Measurements from ENCODE around the gene SHROOM2.
"Not testable (repeated sequence)": the region's sequence is repeated elsewhere in the genome, so short reads cannot be mapped to it uniquely, and the experiment has no call there.

SHROOM2 gene

DNA sequence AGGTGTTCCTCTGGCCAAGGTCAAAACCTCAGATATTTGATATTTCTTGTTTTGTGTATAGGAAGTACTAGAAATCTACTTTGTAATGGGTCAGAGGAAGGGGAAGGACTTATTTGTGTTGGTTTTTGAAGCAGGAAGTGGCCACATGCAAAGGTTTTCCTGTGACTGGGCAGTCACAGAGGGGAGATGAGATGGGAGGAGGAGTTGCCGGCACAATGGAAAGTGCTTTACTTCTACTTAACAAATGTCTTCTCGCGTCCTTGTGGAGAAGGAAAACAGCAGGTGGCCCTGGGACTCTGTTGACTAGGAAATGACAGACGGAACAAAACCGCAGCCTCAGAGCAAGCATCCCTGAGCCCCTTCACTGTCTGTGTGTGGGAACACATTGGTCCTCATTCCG, 46.6 kb downstream of the SHROOM2 start:
- no peak for DNase-seq

GRCh38 chrX:9835585-9836210, 49.5 kb downstream of the SHROOM2 start:
- no peak for DNase-seq

GRCh38 chrX:9842541-9842940, 56.3 kb downstream of the SHROOM2 start:
- DNase-seq: no peak

GRCh38 chrX:9844936-9845577, 58.8 kb downstream of the SHROOM2 start:
- DNase-seq: no peak

DNA sequence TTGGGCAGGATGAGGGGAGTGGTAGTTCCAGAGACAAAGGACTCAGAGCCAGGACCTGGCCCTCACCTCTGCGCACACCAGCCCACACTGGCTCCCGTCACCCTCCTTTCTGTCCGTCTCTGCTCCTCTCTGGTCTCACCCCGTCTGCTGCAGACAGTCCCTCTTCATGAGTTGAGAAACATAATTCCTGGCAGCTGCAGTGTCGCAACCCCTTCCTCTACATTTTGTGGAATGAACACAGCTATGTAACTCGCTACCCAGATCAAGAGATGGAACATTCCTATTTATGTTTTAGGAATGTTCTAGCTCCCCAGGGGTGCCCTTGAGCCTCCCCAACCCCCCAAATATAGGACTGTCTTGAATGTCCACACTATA, 59.3 kb downstream of the SHROOM2 start:
- DNase-seq: no peak

GRCh38 chrX:9846631-9847030, 60.4 kb downstream of the SHROOM2 start:
- DNase-seq: no peak

DNA sequence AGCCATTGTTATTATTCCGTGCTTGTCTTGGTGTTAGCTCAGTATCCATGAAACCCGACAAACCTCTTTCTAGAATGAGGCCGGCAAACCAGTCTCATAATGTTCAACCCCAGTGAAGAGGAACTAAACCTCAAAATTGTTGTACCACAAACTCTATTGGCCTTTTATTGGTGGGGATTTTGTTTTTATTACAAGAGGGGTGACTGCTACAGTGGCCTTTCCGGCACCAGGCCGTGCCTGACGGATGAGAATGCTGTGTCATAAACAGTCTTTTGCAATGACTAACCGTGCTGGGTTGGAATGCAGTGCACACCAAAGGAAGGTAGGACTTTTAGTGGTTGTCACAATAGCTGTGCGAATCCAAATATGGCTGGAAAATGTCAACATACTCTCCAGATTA, 60.8 kb downstream of the SHROOM2 start:
- DNase-seq: no peak

DNA sequence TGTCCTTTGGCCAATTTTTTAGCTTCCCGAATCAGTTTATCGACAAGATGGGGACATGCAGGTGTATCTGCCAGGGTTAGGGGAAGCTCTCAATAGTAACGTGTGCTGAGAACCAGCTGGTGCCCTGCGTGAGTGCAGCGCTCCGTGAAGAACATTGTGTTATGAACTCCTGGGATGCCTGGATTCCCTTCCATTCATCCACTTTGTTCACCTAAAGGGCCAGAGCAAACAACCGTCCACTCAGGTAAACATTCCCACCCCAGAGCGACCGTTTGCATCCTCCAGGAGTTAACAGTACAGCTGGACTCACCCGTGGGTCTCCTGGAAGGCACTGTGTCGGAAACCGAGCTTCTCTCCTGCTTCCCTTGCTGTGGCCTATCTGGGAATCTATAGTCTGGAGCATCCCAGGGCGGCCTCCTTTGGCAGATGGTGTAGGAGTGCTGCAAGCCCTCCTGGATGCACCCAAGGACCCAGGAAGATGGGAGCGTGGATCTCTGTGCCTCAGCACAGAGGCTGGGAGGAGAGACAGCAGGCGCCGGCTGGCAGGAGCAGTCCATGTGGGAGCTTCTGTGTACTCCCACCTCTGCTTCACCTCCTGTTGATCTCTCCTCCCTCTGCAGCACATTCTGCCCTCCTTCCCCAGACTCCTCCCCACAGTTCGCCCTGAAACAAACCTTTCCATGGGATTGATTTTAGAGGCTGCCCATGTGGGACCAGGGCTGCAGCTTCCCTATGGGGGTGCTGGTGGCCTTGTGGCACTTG, 62.7 kb downstream of the SHROOM2 start:
- no peak for DNase-seq

- no peak for DNase-seq
Observed at GRCh38 chrX:9851890-9852289, 65.7 kb downstream of the SHROOM2 start.

GRCh38 chrX:9853307-9853706, 67.1 kb downstream of the SHROOM2 start:
- no peak for DNase-seq

GRCh38 chrX:9855561-9856283, 69.5 kb downstream of the SHROOM2 start:
- no peak for DNase-seq

GRCh38 chrX:9856588-9856987, 70.4 kb downstream of the SHROOM2 start:
- DNase-seq: no peak

- DNase-seq: no peak
Observed at GRCh38 chrX:9857575-9858474, 71.6 kb downstream of the SHROOM2 start.

DNA sequence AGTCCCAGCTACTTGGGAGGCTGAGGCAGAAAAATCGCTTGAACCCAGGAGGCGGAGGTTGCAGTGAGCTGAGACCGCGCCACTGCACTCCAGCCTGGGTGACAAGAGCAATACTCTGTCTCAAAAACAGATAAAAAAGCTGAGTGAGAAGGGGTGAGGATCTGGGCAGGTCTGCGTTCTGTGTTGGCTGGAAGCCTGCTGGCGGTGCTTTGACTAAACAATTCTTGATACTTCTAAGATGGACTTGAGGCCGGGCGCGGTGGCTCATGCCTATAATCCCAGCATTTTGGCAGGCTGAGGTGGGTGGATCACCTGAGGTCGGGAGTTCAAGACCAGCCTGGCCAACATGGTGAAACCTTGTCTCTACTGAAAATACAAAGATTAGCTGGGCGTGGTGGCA, 72.5 kb downstream of the SHROOM2 start:
- DNase-seq: not testable (repeated sequence)

GRCh38 chrX:9859711-9860555, 73.7 kb downstream of the SHROOM2 start:
- DNase-seq: no peak

DNA sequence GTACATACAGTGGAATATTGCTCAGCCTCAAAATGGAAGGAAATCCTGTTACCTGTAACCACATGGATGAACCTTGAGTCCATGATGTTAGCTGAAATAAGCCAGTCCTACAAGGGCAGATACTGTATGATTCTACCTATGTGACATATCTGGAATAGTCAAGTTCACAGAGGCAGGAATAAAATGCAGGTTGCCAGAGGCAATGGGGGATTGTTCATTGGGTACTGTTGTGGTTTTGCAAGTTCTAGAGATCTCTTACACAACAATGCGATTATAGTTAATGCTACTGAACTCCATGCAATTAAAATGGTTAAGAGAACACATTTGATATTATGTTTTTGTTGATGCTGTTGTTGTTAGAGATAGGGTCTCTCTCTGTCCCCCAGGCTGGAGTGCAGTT, 74.6 kb downstream of the SHROOM2 start:
- DNase-seq: no peak

GRCh38 chrX:9861711-9862110, 75.5 kb downstream of the SHROOM2 start:
- DNase-seq: no peak

DNA sequence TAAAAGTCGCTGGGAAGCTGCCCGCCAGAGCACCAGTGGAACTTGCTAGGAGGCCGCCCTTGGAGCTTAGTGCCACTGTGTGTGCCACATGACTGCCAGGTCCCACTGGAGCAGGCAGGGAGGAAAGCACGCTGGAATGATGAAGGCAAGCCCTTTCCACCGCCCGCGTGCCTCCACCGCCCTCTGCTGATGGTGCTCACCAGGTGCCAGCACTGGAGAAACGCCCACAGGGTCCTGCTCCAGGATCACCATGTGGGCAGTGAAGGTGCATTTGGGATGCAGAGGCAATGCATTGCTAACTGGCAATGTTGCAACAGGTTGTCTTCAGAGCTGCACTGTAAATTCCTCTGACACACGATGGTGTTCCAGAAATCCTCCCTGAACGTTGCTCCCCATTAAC, 76.3 kb downstream of the SHROOM2 start:
- DNase-seq: no peak

DNA sequence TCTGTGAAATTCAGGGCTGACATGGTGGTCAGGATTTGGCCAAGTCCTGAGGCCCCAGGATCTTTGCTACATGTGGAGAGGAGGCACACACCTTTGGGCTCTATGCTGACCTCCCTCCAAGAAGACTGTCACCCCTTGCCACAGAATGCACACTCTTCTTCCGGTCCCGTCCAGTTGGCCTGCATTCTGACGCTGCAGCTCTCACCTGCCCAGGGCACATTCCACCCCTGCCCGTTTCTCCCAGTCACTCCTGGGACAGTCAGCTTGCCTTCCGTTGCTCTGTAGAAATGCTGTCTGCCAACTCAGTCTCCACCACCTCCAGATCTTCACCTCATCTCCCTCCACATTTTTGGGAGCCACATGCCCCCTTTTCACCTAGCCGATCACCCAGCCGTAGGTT, 76.7 kb downstream of the SHROOM2 start:
- DNase-seq: no peak

- DNase-seq: no peak
Observed at GRCh38 chrX:9864011-9864410, 77.8 kb downstream of the SHROOM2 start.

DNA sequence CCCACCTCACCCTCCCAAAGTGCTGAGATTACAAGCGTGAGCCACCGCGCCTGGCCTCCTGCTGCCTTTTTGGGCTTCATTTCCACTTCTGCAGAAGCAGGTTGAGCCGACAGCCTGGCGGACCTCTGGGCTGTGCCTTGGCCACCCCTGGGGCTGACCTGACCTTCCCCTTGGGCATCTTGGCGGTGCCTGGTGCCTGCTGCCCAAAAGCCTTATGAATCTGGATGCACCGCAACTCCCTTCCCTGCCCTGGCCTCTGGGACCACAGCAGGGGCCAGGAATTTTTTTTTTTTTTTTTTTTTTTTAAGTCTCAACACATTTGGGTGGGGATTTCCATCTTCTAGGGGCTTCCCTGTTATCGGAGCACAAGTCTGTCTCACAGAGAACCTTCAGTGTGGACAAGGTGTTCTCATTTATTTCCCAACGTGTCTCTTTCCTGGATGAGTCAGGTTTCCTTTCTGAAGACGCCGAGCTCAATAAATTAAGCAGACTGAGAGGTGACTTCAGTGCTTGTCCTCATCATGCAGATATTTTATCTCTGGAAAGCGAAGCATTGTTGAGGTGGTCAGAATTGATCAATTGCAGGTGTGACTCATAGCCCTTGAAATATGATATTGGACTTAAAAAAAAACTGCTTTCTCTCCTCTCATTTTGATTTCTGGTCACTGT, 79.7 kb downstream of the SHROOM2 start:
- DNase-seq: no peak

All from activated effector memory CD4-positive, alpha-beta T cell treated with Interleukin-2 at 50 U/mL for 16 hours (primary cell).